NCI-H1105 (cell line): Measurements from ENCODE around the gene NUP43.
"Not testable (repeated sequence)": the region's sequence is repeated elsewhere in the genome, so short reads cannot be mapped to it uniquely, and the experiment has no call there.

Experiments used
- DNase-seq: peaks from one replicate; lab custom pipeline; 2025; lab: John Stamatoyannopoulos, UW

The NUP43 gene

DNA sequence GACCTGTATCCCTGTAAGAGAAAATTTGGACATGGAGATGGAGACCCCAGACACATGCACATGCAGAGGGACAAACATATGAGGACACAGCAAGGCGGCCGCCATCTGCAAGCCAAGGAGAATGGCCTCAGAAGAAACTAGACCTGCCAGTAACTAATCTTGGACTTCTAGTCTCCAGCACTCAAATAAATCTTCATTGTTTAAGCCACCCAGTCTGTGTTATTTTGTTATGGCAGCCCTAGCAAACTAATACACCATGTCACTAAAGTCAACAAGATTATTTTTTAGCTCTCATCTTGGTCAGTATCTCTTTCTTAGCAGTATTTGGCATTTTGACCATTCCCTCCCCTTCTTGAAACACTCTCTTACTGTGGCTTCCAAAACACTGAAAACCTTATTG lies 55.1 kb downstream of the NUP43 start:
- no peak for DNase-seq

DNA sequence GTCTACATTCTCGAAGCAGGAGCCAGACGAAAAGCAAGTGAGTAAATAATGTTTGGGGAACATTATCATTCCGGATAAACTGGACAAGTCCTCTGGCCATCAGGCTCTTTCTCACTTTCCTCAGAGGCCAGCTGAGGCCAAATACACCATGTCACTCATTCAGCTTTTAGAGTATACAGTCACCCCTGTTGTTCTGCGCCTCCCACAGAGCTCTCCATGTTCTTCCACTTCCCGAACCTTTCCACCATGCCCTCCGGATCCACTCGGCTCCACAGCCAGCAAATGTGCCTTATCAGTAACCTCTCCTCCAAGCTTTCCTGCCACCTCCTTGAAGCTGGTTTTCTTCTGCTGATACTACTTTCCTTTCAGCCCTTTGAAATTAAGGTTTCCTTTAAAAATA lies 60.1 kb downstream of the NUP43 start:
- DNase-seq: no peak

DNA sequence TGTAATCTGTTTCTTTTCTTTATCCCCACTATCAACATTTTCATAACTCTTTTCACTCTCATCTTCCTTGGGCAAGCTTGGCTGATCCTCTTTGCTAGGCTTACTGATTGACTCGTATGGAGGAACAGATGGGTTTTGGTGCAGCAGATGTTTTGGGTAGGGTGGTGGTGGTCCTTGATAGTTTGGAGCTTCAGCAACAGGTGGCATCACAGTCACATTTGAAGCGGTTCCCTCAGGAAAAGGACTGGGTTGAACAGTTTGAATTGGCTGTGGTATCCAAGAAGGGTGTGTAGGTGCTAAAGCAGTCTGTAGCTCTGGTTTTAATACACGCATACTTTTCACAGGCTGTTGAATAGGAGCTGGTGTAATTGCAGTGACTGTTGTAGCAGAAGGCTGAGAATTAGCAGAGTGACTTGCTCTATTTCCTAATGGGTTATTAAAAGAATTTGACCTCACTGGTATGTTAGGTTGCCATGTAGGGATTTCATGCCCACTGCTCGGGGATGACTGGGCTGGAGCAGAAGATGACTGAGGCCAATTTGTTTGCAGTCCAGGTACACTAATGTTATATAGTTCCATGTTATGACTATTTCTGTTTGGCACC lies 63.0 kb downstream of the NUP43 start:
- DNase-seq: no peak

- not testable (repeated sequence) for DNase-seq
Observed at GRCh38 chr6:149681845-149682244, 64.5 kb downstream of the NUP43 start.

- DNase-seq: no peak
Observed at GRCh38 chr6:149681209-149681608, 65.1 kb downstream of the NUP43 start.

GRCh38 chr6:149680503-149680902 lies 65.8 kb downstream of the NUP43 start:
- no peak for DNase-seq
